WTC11 (cell line): ENCODE measurements around the gene NDRG2.

Experiments used
- CREB1 ChIP-seq: sonication (generic); formaldehyde crosslinking; IDR thresholded peaks from 2 replicates; pipeline ENCODE4 v1.8.0; 2023; ENCODE audit warnings: mild to moderate bottlenecking, missing genetic modification reagents
- E2F4 ChIP-seq: sonication (generic); formaldehyde crosslinking; IDR thresholded peaks from 2 replicates; pipeline ENCODE4 v1.8.1; 2022; ENCODE audit warnings: low read depth, mild to moderate bottlenecking, moderate library complexity, missing genetic modification reagents, borderline replicate concordance
- ETV6 ChIP-seq: sonication (generic); formaldehyde crosslinking; IDR thresholded peaks from 2 replicates; pipeline ENCODE4 v1.8.1; 2022; ENCODE audit warnings: mild to moderate bottlenecking, missing genetic modification reagents
- HMGXB4 ChIP-seq: sonication (generic); formaldehyde crosslinking; IDR thresholded peaks from 2 replicates; pipeline ENCODE4 v1.8.1; 2023; ENCODE audit warnings: mild to moderate bottlenecking, moderate library complexity, missing genetic modification reagents
- PRDM15 ChIP-seq: sonication (generic); formaldehyde crosslinking; IDR thresholded peaks from 2 replicates; pipeline ENCODE4 v1.8.0; 2022; ENCODE audit warnings: missing genetic modification reagents
- SP1 ChIP-seq: sonication (generic); formaldehyde crosslinking; conservative IDR thresholded peaks from 2 replicates; pipeline ENCODE4 v1.8.1; 2022; ENCODE audit warnings: missing genetic modification reagents
- TEAD4 ChIP-seq: sonication (generic); formaldehyde crosslinking; IDR thresholded peaks from 2 replicates; pipeline ENCODE4 v1.8.0; 2022; ENCODE audit warnings: mild to moderate bottlenecking, missing genetic modification reagents
- USF2 ChIP-seq: sonication (generic); formaldehyde crosslinking; IDR thresholded peaks from 2 replicates; pipeline ENCODE4 v1.8.1; 2023; ENCODE audit warnings: mild to moderate bottlenecking, missing genetic modification reagents, moderate library complexity
- TF ChIP-seq, protein P1 (sequence below): sonication (generic); formaldehyde crosslinking; IDR thresholded peaks from 2 replicates; pipeline ENCODE4 v1.8.0; 2022; ENCODE audit warnings: mild to moderate bottlenecking, missing genetic modification reagents
- TF ChIP-seq, protein P2 (sequence below): fragments of 200-600 bp; IDR thresholded peaks from 2 replicates; pipeline ENCODE4 v1.8.0; 2022; ENCODE audit warnings: antibody characterized with exemption
- TF ChIP-seq, protein P3 (sequence below): sonication (generic); formaldehyde crosslinking; conservative IDR thresholded peaks from 2 replicates; pipeline ENCODE4 v1.8.1; 2022; ENCODE audit warnings: mild to moderate bottlenecking, missing genetic modification reagents

DNA sequence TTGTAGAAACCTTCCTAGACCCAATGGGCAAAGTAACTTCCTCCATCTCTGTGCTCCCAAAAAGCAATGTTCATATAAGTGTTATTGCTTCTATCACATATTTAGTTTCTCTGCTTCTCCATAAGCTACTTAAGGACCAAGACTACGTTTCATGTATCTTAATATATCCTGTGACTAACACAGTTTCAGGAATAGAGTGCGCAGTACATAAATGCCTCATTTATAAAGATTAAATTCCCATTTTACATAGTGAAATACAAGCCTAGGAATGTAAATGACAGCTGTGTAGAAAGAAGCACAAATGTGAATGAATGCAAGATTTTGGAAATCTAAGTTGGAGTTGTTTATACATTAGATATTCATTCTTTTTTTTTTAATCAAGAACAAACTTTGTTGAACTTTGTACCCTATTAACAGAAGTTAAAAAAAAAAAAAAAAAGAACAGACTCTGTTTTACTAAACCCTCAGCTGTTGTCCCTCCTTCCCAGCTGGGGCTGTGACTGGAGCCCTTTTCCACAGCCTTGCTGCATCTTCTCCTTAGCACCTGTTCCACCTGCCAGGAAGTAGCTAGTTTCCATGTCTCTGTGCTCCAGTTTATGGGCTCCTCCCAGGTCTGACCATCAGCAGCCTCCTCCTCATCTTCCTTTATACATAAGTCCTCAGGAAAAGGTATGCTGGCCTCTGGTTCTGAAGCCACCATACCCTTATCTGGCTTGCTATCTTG lies 42.1 kb downstream of the NDRG2 start:
- TF ChIP-seq, protein P1, sequence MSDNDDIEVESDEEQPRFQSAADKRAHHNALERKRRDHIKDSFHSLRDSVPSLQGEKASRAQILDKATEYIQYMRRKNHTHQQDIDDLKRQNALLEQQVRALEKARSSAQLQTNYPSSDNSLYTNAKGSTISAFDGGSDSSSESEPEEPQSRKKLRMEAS (CRISPR knock-in tag): no peak
- TF ChIP-seq E2F4 (CRISPR knock-in tag) (no peak), PRDM15 (CRISPR knock-in tag) (no peak), CREB1 (no peak), USF2 (CRISPR knock-in tag) (no peak), TEAD4 (CRISPR knock-in tag) (no peak), SP1 (no peak), HMGXB4 (CRISPR knock-in tag) (no peak), ETV6 (CRISPR knock-in tag) (no peak)
- TF ChIP-seq, protein P2, sequence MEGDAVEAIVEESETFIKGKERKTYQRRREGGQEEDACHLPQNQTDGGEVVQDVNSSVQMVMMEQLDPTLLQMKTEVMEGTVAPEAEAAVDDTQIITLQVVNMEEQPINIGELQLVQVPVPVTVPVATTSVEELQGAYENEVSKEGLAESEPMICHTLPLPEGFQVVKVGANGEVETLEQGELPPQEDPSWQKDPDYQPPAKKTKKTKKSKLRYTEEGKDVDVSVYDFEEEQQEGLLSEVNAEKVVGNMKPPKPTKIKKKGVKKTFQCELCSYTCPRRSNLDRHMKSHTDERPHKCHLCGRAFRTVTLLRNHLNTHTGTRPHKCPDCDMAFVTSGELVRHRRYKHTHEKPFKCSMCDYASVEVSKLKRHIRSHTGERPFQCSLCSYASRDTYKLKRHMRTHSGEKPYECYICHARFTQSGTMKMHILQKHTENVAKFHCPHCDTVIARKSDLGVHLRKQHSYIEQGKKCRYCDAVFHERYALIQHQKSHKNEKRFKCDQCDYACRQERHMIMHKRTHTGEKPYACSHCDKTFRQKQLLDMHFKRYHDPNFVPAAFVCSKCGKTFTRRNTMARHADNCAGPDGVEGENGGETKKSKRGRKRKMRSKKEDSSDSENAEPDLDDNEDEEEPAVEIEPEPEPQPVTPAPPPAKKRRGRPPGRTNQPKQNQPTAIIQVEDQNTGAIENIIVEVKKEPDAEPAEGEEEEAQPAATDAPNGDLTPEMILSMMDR: no peak
- TF ChIP-seq, protein P3, sequence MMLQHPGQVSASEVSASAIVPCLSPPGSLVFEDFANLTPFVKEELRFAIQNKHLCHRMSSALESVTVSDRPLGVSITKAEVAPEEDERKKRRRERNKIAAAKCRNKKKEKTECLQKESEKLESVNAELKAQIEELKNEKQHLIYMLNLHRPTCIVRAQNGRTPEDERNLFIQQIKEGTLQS (CRISPR knock-in tag): no peak
